NCI-H2227 (cell line): ENCODE results near the gene TTC21B.
"Not testable (repeated sequence)": the region's sequence is repeated elsewhere in the genome, so short reads cannot be mapped to it uniquely, and the experiment has no call there.

Experiments used
- DNase-seq: peaks from one replicate; lab custom pipeline; 2025; ENCODE audit not compliant: unreplicated experiment; lab: John Stamatoyannopoulos, UW

Gene TTC21B

GRCh38 chr2:165889158-165889557 lies 64.4 kb downstream of the TTC21B start:
- no peak for DNase-seq

GRCh38 chr2:165888171-165888570 lies 65.4 kb downstream of the TTC21B start:
- no peak for DNase-seq

- DNase-seq = peak; percentile 74
Observed at GRCh38 chr2:165886487-165887146, 67.0 kb downstream of the TTC21B start.

- DNase-seq = no peak
Observed at GRCh38 chr2:165877565-165878550, 75.7 kb downstream of the TTC21B start.

GRCh38 chr2:165876712-165877111 lies 76.9 kb downstream of the TTC21B start:
- DNase-seq = no peak

- no peak for DNase-seq
Observed at GRCh38 chr2:165876269-165876668, 77.3 kb downstream of the TTC21B start.

- DNase-seq = peak; percentile 86
Observed at GRCh38 chr2:165874445-165875039, 79.0 kb downstream of the TTC21B start.

GRCh38 chr2:165872101-165872791 lies 81.3 kb downstream of the TTC21B start:
- DNase-seq = no peak

- no peak for DNase-seq
Observed at GRCh38 chr2:165871025-165871424, 82.6 kb downstream of the TTC21B start.

- peak; percentile 67 for DNase-seq
Observed at GRCh38 chr2:165870346-165870745, 83.2 kb downstream of the TTC21B start.

- peak; percentile 98 for DNase-seq
Observed at GRCh38 chr2:165868211-165868610, 85.4 kb downstream of the TTC21B start.

GRCh38 chr2:165864296-165864695 lies 89.3 kb downstream of the TTC21B start:
- DNase-seq = peak; percentile 86

GRCh38 chr2:165863810-165864261 lies 89.7 kb downstream of the TTC21B start:
- DNase-seq = peak; percentile 86

- DNase-seq = not testable (repeated sequence)
Observed at GRCh38 chr2:165861083-165861482, 92.5 kb downstream of the TTC21B start.

- not testable (repeated sequence) for DNase-seq
Observed at GRCh38 chr2:165859723-165860122, 93.9 kb downstream of the TTC21B start.

- DNase-seq = no peak
Observed at GRCh38 chr2:165857876-165858275, 95.7 kb downstream of the TTC21B start.

- no peak for DNase-seq
Observed at GRCh38 chr2:165852394-165852793, 101.2 kb downstream of the TTC21B start.

- no peak for DNase-seq
Observed at GRCh38 chr2:165847001-165847400, 106.6 kb downstream of the TTC21B start.

- peak; percentile 25 for DNase-seq
Observed at GRCh38 chr2:165846056-165846455, 107.5 kb downstream of the TTC21B start.

- no peak for DNase-seq
Observed at GRCh38 chr2:165844216-165844615, 109.4 kb downstream of the TTC21B start.

- no peak for DNase-seq
Observed at GRCh38 chr2:165843351-165843750, 110.2 kb downstream of the TTC21B start.
